NCI-H128 (cell line): ENCODE results near the gene MET.

Experiments used
- DNase-seq: peaks from one replicate; lab custom pipeline; 2025; ENCODE audit not compliant: unreplicated experiment; lab: John Stamatoyannopoulos, UW

MET gene

DNA sequence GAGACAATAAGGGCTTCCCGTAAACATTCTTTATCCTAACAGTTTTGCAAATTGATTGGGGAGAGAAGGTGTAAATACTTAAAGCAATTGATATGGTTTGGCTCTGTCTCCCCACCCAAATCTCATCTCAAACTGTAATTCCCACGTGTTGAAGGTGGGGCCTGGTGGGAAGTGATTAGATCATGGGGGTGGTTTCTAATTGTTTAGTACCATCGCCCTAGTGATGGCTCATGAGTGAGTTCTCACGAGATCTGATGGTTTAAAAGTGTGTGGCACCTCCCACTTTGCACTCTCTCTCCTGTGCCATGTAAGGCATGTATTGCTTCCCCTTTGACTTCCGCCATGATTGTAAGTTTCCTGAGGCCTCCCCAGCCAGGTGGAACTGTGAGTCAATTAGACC is 168.3 kb downstream of the MET start:
- DNase-seq = no peak

GRCh38 chr7:116842371-116842770 is 170.4 kb downstream of the MET start:
- DNase-seq = no peak

DNA sequence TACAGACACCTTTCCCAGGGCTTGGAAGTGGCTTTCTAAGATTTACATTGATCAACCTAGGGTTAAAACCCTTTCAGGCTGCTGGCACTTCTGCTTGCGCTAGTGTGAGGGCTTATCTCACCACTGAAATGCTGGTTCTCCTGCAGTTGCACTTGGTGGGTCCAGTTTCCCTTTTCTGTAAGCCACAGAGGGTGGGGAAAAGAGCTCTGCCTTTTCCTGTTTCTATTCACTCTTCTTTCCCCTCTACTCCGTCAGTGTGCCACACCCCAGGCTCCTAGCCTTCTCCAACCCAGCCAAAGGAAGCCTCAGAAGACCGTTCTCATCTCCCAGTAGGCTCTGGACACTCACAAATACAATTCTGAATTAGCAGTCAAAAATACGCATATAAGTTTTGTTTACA is 171.4 kb downstream of the MET start:
- DNase-seq = no peak
